22Rv1 (cell line): ENCODE measurements around the gene FOCAD.

Source experiments
- H3K27ac ChIP-seq: fragments of 450-650 bp; 2 replicates; pipeline ENCODE4 v1.5.1; 2017
- CTCF ChIP-seq: fragments of 450-650 bp; IDR thresholded peaks from 2 replicates; pipeline ENCODE4 v1.5.1; 2017; ENCODE audit warnings: mild to moderate bottlenecking
- ZFX ChIP-seq: fragments of 450-650 bp; IDR thresholded peaks from 2 replicates; pipeline ENCODE4 v1.6.1; 2017; ENCODE audit warnings: antibody characterized with exemption, borderline replicate concordance

FOCAD gene

GRCh38 chr9:20988671-20989315, 304.7 kb downstream of the FOCAD start:
- no peak overlapping the region for H3K27ac ChIP-seq
- TF ChIP-seq ZFX, result no peak
- no peak for TF ChIP-seq CTCF

GRCh38 chr9:20989923-20990341, 305.9 kb downstream of the FOCAD start:
- H3K27ac ChIP-seq, result no peak overlapping the region
- TF ChIP-seq ZFX (no peak), CTCF (no peak)

GRCh38 chr9:20990867-20991266, 306.8 kb downstream of the FOCAD start:
- no peak overlapping the region for H3K27ac ChIP-seq
- TF ChIP-seq CTCF (no peak), ZFX (no peak)

DNA sequence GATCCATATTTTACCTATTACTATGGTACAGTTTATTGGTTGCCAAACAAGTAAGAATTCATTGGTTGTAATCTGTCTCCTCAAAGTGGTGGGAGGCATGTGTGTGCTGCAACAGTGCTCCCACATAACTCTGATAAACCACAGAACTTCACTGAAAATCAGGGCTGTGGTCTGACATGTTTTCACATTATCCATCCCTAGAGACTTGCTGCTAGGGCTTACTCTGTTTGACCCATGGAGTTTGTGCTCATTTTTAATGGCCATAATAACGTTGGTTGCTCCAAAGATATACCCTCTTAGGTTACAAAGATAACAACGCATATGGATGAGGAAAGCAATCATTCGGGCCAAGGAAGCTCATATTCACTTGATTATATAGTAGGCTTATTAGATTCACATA, 310.4 kb downstream of the FOCAD start:
- TF ChIP-seq CTCF (no peak), ZFX (no peak)
- no peak overlapping the region for H3K27ac ChIP-seq

- no peak overlapping the region for H3K27ac ChIP-seq
- TF ChIP-seq CTCF (no peak), ZFX (no peak)
Measured at GRCh38 chr9:20995616-20996015, 311.6 kb downstream of the FOCAD start.

GRCh38 chr9:20996809-20997208, 312.8 kb downstream of the FOCAD start:
- H3K27ac ChIP-seq, result no peak overlapping the region
- TF ChIP-seq ZFX (no peak), CTCF (no peak)

DNA sequence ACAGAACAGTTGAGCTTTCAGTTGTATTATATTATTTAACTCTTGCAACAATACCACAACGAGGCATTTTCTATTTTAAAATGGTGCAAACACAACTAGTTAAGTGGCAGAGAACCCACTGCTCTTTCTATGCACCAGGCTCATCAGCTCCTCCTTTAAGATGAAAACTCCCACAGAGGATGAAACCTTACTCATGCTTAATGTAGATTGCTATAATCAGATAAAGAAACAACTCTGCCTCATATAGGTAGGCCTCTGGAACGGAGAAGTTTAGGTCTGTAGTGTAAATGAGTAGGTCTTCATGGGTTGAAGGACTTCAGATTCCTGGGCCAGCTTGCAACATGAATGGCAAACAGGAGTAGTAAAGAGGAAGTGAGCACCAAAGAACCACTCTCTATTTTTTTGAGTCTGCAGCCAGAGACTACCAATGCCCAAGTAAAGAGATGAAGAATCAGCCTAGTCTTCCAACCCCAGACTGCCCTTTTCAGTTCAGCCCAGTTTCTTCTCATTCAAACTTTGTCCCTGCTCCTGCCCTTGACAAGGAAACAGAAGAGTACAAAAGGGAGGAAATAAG, 313.5 kb downstream of the FOCAD start:
- no peak overlapping the region for H3K27ac ChIP-seq
- TF ChIP-seq ZFX (no peak), CTCF (no peak)
